ENCODE measurements around the gene TTLL3. TPM values are rescaled to one million over a fixed set of nuclear protein-coding genes. Genes with fewer than 3 reads are reported as not detected.

Gene TTLL3
- total and polyA plus RNA-seq, 2 of the 13 experiments (the other 11 are each of a cell fraction or from before 2014, with no cell fraction given): 9.5 to 51.2 TPM

- TF ChIP-seq AGO2 (optimal IDR thresholded peaks at IDR 0.05; ENCODE audit: low read depth, low read length) (peak; percentile 41), PAXIP1 (CRISPR knock-in tag; conservative IDR thresholded peaks at IDR 0.05) (0 out of 2 replicates have a peak, but pooled peaks have one; percentile 31), SOX5 (CRISPR knock-in tag; IDR thresholded peaks at IDR 0.05; ENCODE audit: borderline replicate concordance) (peak; percentile 69; the same call in 1 of the 2 replicates), RERE (CRISPR knock-in tag; IDR thresholded peaks at IDR 0.05; ENCODE audit: low read depth) (no peak), PRDM10 (CRISPR knock-in tag; IDR thresholded peaks at IDR 0.05; ENCODE audit: low read depth) (peak; percentile 77; the same call in 1 of the 2 replicates), CHCHD3 (CRISPR knock-in tag; IDR thresholded peaks at IDR 0.05) (0 out of 2 replicates have a peak, but pooled peaks have one; percentile 30), PITX1 (CRISPR knock-in tag; IDR thresholded peaks at IDR 0.05) (no peak), FOSL1 (CRISPR knock-in tag; IDR thresholded peaks at IDR 0.05; ENCODE audit: borderline replicate concordance) (no peak), HBP1 (CRISPR knock-in tag; IDR thresholded peaks at IDR 0.05; ENCODE audit: low read depth) (no peak), RXRB (CRISPR knock-in tag; IDR thresholded peaks at IDR 0.05; ENCODE audit: borderline replicate concordance) (0 out of 2 replicates have a peak, but pooled peaks have one; percentile 15), KDM2A (CRISPR knock-in tag; IDR thresholded peaks at IDR 0.05; ENCODE audit: borderline replicate concordance, low read depth) (peak; percentile 23; the same call in 1 of the 2 replicates), SIN3A (IDR thresholded peaks at IDR 0.05; ENCODE audit: borderline replicate concordance, low read depth, low read length) (no peak)
Observed at GRCh38 chr3:9834520-9835380, 24.7 kb downstream of the TTLL3 start (continued).

All from HepG2 (cell line).